Stromal cell of bone marrow (primary cell): Measurements from ENCODE around the gene GSTA4.

Source experiments
- DNase-seq: peaks from one replicate; pipeline ENCODE4 v3.0.0-alpha.2; 2012; ENCODE audit warnings: low read depth

GSTA4 gene

GRCh38 chr6:52995089-52995912, at the start of gene GSTA4:
Gene GSTA4 (minus strand): TSS chr6:52995284. CDS start chr6:52994243, 1,041 bp downstream.
- peak; percentile 96 for DNase-seq

- no peak for DNase-seq
These were observed 49.5 kb upstream of the GSTA4 start for GRCh38 chr6:53044572-53044971.

GRCh38 chr6:53044071-53044470, 49.0 kb upstream of the GSTA4 start:
- DNase-seq: no peak

- DNase-seq: no peak
These were observed 48.5 kb upstream of the GSTA4 start for GRCh38 chr6:53043581-53043980.

- peak; percentile 85 for DNase-seq
These were observed 47.0 kb upstream of the GSTA4 start for GRCh38 chr6:53042112-53042511.

- DNase-seq: no peak
These were observed 46.3 kb upstream of the GSTA4 start for GRCh38 chr6:53041356-53041755.

- DNase-seq: no peak
These were observed 43.5 kb upstream of the GSTA4 start for GRCh38 chr6:53038596-53038995.

- DNase-seq: no peak
These were observed 43.1 kb upstream of the GSTA4 start for GRCh38 chr6:53038141-53038540.

GRCh38 chr6:53035549-53036213, 40.6 kb upstream of the GSTA4 start:
- DNase-seq: no peak

GRCh38 chr6:53033764-53034163, 38.7 kb upstream of the GSTA4 start:
- DNase-seq: peak; percentile 90

- DNase-seq: peak; percentile 29
These were observed 37.8 kb upstream of the GSTA4 start for GRCh38 chr6:53032849-53033248.

- no peak for DNase-seq
These were observed 36.2 kb upstream of the GSTA4 start for GRCh38 chr6:53031281-53031680.

- no peak for DNase-seq
These were observed 34.7 kb upstream of the GSTA4 start for GRCh38 chr6:53029761-53030160.

- DNase-seq: no peak
These were observed 34.2 kb upstream of the GSTA4 start for GRCh38 chr6:53029257-53029656.

GRCh38 chr6:53028467-53028866, 33.4 kb upstream of the GSTA4 start:
- no peak for DNase-seq

GRCh38 chr6:53027131-53027718, 32.1 kb upstream of the GSTA4 start:
- DNase-seq: no peak

- no peak for DNase-seq
These were observed 31.4 kb upstream of the GSTA4 start for GRCh38 chr6:53026526-53026925.

- no peak for DNase-seq
These were observed 28.2 kb upstream of the GSTA4 start for GRCh38 chr6:53023323-53023722.

- no peak for DNase-seq
These were observed 25.1 kb upstream of the GSTA4 start for GRCh38 chr6:53020005-53020744.

- no peak for DNase-seq
These were observed 23.4 kb upstream of the GSTA4 start for GRCh38 chr6:53018446-53018845.

- no peak for DNase-seq
These were observed 20.4 kb upstream of the GSTA4 start for GRCh38 chr6:53015486-53015885.

- no peak for DNase-seq
These were observed 19.7 kb upstream of the GSTA4 start for GRCh38 chr6:53014744-53015143.
